HG03135 (cell line): Measurements from ENCODE around the gene RGL2.
"Not testable (repeated sequence)": the region's sequence is repeated elsewhere in the genome, so short reads cannot be mapped to it uniquely, and the experiment has no call there.

Source experiments
- ATAC-seq: cut with Tn5 transposase; IDR thresholded peaks from one replicate; pipeline ENCODE4 v1.9.1; 2021; ENCODE audit warnings: mild to moderate bottlenecking, moderate library complexity; ENCODE audit not compliant: unreplicated experiment

RGL2 gene

DNA sequence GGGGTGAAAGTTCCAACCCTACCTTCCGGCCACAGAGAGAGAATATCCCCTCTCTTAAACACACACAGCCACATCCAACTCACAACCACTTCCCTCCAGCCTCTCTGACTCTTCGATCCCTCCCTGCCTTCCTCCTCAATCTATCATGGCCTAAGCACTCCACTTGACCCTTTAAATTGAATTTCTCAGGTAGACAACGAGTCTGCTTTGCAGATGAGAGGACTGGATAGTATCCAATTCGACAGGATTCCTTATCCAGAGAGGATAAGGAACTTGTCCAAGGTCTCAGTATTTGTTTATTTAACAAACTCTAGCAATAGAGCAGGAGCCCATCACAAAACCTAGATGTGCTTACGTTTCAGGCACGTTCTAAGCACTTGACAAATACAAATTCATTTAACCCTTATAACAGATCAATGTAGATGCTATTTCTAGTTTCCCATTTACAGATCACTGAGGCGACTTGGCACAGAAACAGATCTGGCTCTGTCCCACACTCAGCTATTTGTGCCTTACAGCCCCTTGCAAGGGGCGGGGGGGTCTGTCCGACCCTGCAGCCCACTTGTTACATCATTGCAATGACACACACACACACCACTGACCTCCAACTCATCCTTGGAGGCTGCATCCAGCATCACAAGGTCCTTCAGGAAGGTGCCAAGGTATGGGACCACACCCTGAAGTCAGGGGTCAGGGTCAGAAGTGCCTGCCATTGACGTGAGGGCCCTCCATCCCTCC is 4.5 kb downstream of the RGL2 start:
- ATAC-seq = no peak

DNA sequence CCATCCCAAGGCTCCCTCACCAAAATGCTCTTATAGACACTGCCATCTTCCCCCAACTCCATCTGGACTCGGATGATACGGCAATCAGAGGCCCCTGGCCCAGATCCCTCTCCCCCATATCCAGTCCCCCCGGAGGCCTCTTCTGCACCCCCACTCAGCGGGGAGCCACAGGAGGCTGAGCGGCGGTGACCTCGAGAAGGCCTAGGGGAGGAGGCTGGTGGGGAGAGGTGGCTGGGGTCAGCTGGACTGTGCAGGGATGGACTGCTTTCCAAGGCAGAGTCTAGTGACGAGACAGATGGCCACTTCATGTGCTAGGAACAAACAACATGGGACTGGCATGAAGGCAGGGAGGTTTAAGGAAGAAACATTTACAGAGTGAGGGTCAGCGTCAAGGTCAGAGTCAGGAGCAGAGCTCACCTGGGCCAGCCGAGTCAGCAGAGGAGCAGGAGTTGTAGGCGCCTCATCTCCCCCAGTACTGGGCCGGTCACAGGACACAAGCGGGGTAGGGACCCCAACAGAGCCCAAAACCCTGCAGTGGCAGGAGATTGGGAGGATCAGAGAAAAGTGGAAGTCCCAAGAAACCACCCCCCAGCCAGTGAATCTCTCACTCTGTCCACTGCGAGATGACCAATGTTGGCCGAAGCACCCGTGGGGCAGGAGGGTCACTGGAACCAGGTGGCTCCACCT is 5.6 kb downstream of the RGL2 start:
- ATAC-seq = no peak

DNA sequence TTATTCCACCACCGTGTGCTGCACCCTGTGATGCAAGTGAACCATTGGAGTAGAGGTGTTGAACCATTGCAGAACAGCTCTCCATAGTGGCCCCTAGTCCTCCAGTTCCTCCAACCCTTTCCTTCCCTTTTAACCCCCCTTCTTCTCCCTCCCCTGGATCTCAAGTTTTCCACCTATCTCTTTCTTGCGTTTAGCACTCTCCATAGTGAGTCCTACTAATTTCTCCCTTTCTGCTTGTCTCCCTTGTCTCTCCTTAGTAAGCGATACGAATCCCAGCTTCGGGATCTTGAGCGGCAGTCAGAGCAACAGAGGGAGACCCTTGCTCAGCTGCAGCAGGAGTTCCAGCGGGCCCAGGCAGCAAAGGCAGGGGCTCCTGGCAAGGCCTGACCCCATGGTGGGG is 8.3 kb downstream of the RGL2 start:
- no peak for ATAC-seq

DNA sequence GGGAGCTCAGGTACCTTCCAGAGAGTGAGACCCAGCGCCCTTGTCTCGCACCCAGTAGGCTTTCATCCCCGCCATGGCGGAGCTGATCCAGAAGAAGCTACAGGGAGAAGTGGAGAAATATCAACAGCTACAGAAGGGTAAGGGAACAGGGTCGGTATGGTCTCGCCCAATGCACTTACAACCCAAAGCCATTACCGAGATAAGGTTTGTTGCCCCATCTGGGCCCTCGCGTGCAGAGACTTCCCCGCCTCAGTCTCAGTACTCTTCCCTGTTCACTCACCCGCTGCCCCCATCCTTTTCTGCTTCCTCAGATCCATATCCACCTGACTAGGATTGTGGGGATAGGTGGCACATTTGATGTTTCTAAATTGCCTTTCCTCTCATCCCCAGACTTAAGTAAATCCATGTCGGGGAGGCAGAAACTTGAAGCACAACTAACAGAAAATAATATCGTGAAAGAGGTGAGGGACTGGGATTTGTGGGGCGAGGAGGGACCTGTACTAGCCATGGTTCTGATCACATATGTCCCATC is 8.9 kb downstream of the RGL2 start:
- peak; percentile 16 for ATAC-seq

DNA sequence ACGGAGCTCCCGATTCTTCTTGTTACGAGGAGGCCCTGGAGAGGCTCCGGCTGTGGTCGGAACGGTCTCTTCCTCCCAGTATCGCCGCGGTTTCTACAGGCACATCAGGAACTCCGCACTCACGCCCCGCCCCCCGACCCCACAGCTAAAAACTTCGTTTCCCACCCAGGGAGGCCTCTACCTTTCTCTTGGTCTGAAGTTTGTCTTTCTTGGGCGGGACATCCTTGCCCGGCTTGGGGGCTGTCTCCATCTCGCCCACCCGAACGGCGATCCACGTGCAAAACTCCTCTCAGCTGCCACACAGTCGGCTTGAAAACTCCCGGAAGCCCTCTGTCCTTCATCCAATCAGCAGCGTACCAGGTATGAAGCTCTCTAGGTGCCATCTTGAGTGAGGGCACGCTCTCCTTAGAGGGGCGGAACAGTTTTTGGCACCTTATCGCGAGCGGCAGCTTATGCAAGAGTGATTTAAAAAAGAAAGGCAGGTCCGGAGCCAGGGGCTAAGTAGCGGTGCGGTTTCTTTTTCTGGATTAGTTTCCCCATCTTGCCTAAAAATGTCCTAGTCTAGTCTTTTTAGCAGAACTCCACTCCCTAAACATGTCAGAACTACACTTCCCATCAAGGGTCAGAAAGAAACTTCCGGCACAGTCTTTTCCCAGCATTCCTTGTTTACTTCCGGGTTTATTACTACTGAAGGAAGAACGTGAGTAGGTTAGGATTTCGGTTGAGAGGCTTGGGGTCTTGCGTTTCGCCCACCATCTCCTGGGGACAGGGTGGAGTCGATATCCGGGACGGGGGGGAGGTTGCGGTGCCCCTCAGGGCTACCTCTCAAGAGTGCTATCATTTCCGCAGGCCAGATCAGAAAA is 9.6 kb downstream of the RGL2 start, which contains the start of the genes PFDN6 and WDR46:
PFDN6 (plus strand) TSS at position 681 of the 863 bp plus-strand sequence. CDS start 256 bp downstream, outside the sequence.
WDR46 (minus strand) TSS at position 319 of the 863 bp plus-strand sequence; CDS start at position 250, 69 bp downstream.
- peak; percentile 84 for ATAC-seq

DNA sequence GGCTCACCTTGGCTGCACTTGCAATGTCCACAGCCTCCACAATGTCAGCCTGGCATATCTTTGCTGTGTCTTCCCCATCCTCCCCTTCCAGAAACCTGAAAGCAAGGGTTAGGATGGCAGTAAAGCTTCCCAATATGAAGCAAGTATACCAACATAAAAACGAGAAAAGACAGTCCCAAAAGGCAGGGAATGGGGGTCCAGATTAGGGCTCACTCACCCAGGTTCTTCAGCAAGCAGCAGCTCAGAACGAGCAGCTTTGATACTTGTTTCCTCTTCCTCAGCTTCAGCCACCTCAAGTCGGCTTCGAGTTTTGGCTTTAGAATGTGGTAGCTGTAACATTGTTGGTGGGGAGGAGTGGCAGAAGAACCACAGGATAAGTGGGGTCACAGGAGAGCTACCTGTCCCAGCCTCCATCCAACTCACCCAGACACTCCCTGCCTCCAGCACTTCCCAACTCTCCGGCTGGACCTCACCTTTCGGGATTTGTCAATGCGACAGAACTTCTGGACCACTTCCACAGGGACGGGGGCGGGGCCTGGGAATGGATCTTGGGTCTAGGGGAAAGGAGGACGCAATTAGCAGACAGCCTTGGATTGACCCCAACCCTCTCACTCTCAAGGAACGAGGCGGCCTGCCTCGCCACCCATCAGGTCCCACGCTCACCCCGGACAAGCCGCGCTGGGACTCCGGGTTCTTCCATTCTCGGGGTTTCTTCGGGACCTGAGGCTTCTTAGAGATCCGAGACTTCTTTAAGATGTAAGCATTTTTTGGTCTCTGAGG is 10.4 kb downstream of the RGL2 start:
- ATAC-seq = no peak

DNA sequence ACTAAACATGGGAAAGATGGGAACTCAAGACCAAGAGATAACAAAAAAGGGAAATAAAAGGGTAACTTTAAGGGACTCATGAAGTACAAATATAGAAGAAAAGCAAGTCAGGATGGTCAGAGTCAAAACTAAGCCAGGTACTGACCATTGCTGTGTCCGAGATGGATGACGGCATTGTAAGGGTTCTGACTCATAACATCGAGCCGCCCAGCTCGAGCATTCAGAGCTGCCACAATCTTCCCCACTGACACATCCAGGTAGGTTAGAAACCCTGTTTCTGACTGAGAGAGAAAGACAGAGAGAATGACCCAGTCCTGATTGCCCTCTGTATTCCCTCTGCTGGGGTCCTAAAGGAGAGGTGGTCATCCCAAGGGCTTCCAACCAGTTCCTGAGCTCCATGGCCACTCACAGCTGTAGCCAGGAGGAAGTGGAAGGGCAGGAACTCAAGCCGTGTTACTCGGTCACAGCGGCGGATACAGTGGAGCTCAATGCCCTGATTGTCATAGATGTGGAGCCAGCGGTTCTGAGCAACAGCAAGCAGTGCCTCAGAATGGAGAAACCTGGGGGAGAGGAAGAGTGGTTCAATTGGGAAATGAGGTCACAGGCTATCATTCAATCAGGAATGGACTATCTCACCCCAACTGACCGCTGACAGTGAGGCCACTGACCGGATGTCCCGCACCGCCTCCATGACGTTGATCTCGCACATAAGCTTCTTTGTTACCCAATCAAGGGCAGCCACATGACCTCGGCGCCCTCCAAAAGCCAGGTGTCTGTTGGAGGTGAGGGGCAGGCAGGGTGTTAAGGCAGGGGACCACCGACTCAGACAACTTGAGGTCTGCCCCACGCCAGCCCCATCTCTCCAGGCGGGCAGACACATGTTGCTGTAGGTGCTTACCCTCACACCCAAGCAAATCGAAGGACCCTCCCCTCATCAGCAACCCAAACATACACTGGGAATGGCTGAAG is 11.5 kb downstream of the RGL2 start:
- ATAC-seq = no peak

DNA sequence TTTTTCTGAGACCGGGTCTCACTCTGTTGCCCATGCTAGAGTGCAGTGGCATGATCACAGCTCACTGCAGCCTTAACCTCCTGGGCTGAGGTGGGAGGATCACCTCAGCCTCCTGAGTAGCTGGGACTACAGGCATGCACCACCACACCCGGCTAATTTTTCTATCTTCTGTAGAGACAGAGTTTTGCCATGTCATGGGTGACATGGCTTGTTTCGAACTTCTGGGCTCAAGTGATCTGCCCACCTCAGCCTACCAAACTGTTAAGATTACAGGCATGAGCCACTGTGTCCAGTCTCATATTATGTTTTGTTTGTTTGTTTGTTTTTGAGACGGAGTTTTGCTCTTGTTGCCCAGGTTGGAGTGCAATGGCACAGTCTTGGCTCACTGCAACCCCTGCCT is 13.5 kb downstream of the RGL2 start:
- not testable (repeated sequence) for ATAC-seq

DNA sequence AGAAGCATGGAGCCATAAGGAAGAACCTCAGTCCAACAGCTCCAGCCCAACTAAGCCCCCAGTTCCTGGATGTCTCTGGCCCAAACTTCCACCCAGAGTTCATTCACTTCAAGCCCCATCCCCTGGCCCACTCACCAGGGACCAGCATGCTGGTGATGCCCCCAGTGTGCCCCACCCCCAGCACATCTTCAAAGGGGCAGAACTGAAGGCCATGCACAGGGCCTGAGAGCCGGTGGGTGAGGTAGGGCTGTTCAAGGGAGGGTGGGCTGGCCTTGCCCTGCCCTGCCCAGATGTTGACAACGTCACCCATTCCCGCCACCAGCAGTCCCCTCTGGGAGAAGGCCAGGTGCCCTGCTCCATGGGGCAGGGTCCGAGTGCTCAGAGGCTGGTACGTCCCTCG is 18.2 kb downstream of the RGL2 start:
- no peak for ATAC-seq

DNA sequence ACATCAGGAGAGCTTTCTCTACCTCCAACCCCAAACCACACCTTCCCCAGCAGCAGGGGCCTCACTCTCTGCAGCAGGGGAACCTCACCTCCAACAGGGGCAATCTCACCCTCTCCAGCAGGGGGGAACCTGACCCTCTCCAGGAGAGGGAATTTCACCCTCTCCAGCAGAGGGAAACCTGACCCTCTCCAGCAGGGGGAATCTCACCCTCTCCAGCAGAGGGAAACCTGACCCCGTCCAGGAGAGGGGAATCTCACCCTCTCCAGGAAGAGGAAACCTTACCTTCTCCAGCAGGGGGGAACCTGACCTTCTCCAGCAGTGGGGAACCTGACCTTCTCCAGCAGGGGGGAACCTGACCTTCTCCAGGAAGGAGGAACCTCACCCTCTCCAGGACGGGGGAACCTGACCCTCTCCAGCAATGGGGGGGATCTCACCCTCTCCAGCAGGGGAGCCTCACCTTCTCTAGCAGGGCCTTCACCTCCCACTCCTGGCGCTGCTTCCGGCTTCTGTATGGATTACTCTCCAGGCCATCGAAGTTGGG is 18.7 kb downstream of the RGL2 start:
- no peak for ATAC-seq

DNA sequence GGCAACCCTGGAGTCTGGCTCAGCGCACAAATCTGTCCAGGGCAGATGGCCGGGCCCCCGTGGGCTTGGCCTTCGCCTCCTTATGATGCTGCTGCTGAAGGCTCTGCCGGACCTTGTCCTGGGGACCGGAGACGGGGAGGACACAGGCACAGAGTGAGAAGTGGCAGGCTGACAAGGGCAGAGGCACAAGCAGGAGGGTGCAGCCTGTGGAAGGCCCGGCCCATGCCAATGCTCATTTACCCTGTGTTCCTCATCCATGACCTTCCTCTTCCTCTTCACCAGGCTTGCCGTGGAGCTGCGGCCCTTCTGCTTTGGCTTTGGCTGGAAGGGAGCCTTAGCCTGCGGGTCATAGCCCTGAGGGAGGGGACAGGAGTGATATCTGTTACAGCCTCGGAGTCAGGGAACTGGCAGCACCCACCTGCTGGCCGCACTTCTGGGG is 19.5 kb downstream of the RGL2 start:
- ATAC-seq = no peak

DNA sequence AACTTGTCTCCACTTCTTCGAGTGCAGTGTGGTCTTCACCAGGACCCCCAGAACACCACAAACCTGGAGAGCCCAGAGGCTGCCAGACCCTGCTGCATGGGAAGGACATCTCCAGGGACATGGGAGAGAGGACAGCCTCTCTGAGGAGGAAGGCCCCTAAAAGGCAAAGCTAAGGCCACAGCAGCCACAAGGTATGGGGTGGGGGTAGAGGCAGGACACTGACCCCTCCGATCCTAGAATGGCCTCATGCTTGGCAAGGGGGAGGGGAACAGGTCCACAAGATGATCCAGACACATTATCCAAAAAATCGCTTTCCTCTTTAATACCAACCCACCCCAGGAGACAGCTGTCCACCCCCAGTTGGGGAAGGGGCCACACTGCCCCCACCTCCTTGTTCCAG is 19.9 kb downstream of the RGL2 start:
- no peak for ATAC-seq

DNA sequence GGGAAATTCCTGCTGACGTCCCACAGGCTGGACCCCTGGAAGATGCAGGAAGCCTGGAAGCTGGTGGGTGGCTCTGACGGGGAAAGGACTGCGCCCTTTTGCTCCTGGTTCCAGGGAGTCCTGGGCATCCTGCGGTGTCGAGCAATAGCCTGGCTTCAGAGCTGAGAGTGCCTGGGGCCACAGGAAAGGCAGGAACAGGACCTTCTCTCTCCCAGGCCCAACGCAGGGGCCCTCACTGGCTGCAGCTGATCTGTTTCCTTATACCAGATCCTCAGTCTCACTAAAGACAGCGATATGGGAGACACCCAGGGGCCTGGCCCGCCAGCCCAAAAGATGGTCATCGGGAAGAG is 20.4 kb downstream of the RGL2 start:
- ATAC-seq = no peak

DNA sequence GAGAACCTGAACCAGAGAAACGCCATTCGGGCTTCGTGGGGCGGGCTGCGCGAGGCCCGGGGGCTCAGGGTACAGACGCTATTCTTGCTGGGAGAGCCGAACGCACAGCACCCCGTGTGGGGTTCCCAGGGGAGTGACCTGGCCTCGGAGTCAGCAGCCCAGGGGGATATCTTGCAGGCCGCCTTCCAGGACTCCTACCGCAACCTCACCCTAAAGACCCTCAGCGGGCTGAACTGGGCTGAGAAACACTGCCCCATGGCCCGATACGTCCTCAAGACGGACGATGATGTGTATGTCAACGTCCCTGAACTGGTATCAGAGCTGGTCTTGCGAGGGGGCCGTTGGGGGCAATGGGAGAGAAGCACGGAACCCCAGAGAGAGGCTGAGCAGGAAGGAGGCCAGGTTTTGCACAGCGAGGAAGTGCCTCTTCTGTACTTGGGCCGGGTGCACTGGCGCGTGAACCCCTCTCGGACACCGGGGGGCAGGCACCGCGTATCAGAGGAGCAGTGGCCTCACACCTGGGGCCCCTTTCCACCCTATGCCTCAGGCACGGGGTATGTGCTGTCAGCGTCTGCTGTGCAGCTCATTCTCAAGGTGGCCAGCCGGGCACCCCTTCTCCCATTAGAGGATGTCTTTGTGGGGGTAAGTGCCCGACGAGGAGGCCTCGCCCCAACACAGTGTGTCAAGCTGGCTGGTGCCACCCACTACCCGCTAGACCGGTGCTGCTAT is 20.9 kb downstream of the RGL2 start:
- no peak for ATAC-seq

DNA sequence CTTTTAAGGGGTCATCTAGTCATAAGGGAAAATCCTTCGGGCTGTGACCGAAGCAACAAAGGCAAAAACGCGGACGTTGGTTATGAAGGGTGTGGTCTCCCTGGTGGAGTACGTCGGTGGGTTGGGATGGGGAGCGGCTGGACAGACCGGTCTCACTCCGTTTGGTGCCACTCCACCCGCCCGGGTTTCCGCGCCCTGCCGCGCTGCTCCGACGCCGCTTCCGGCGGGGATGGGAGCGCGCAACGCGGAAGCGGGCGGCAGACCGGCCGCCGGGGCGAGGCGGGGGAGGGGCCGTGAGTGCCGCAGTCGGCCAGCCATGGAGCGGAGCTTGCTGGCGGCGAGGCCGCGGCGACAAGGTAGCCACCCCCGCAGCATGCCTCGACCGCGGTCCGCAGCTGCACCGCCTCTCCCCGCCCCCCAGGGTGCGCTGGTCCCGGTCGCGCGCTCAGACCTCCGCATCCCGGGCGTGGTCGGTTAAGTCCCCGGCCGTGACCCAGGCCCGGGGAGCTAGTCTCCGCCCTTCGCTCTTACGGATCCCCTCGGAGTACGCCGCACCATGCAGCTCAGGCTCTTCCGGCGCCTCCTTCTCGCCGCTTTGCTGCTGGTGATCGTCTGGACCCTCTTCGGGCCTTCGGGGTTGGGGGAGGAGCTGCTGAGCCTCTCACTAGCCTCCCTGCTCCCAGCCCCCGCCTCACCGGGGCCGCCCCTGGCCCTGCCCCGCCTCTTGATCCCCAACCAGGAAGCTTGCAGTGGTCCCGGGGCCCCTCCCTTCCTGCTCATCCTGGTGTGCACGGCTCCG is 21.7 kb downstream of the RGL2 start, which contains the start of gene B3GALT4:
B3GALT4 (plus strand) TSS at position 260 of the 799 bp plus-strand sequence; CDS start at position 557, 297 bp downstream.
- peak; percentile 46 for ATAC-seq

DNA sequence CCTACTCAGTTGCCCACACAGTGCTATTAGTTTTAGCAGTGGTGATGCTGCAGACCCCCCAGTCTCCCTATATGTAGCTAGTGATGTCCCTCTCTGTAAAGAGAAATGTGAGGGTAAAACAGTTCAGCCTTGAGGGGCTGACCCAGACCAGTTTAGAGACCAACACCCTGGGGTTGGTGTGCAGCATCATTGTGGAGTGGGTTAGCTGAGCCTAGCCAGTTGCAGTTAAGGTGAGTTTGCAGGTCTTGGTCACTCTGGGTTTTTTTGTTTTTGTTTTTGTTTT is 22.2 kb downstream of the RGL2 start:
- peak; percentile 1 for ATAC-seq

DNA sequence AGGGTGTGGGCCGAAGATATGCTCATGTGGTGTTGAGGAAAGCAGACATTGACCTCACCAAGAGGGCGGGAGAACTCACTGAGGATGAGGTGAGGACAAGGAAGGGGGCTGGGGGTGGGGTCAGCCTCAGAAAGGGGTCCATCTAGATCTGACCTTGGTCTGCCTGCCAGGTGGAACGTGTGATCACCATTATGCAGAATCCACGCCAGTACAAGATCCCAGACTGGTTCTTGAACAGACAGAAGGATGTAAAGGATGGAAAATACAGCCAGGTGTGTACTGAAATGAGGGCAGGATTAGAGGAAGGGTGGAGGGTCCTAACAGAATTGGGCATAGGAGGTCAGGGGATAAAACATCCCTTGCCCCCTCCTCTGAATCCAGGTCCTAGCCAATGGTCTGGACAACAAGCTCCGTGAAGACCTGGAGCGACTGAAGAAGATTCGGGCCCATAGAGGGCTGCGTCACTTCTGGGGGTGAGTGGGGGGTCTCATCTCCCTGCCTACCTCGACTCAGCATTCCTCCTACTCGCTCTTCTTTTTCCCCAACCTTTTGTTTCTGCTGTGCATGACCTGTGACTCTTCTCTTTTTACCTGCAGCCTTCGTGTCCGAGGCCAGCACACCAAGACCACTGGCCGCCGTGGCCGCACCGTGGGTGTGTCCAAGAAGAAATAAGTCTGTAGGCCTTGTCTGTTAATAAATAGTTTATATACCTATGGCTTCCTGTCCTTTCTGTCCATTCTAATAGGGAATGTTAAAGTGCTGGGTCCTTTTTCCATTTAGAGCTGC is 22.8 kb downstream of the RGL2 start:
- ATAC-seq = not testable (repeated sequence)
